Smooth muscle cell (in vitro differentiated cells): ENCODE data around the gene OVOL1. TPM values are rescaled to one million over a fixed set of nuclear protein-coding genes. Genes with fewer than 3 reads are reported as not detected.

Source experiments
- DNase-seq: peaks from one replicate; lab custom pipeline; 2025; ENCODE audit not compliant: unreplicated experiment; lab: John Stamatoyannopoulos, UW
- H2AFZ ChIP-seq: fragments of 200-600 bp; sonication (generic); 2 replicates; pipeline ENCODE4 v1.6.0; 2016; ENCODE audit warnings: antibody characterized with exemption, low read depth, mild to moderate bottlenecking
- H3F3A ChIP-seq: fragments of 200-600 bp; sonication (generic); 2 replicates; pipeline ENCODE4 v1.6.0; 2017; ENCODE audit warnings: antibody characterized with exemption, low read depth
- H3K27ac ChIP-seq: fragments of 200-600 bp; sonication (generic); 2 replicates; pipeline ENCODE4 v1.5.1; 2016; ENCODE audit warnings: low read depth, mild to moderate bottlenecking
- H3K27me3 ChIP-seq: fragments of 200-600 bp; sonication (generic); 2 replicates; pipeline ENCODE4 v1.6.1; 2016; ENCODE audit warnings: low read depth, mild to moderate bottlenecking
- H3K36me3 ChIP-seq: fragments of 200-600 bp; sonication (generic); 2 replicates; pipeline ENCODE4 v1.5.1; 2016; ENCODE audit warnings: low read depth
- H3K4me1 ChIP-seq: fragments of 200-600 bp; sonication (generic); 2 replicates; pipeline ENCODE4 v1.5.1; 2016; ENCODE audit warnings: low read depth
- H3K4me2 ChIP-seq: fragments of 200-600 bp; sonication (generic); 2 replicates; pipeline ENCODE4 v1.6.0; 2016; ENCODE audit warnings: mild to moderate bottlenecking
- H3K4me3 ChIP-seq: fragments of 200-600 bp; sonication (generic); 2 replicates; pipeline ENCODE4 v1.5.1; 2016; ENCODE audit warnings: mild to moderate bottlenecking
- H3K79me2 ChIP-seq: fragments of 200-600 bp; sonication (generic); 2 replicates; pipeline ENCODE4 v1.6.0; 2016; ENCODE audit warnings: low read depth, mild to moderate bottlenecking
- H3K9ac ChIP-seq: fragments of 200-600 bp; sonication (generic); 2 replicates; pipeline ENCODE4 v1.6.0; 2016; ENCODE audit warnings: low read depth
- H3K9me3 ChIP-seq: fragments of 200-600 bp; sonication (generic); replicated peaks from 2 replicates; pipeline ENCODE4 v1.5.1; 2016; ENCODE audit warnings: low read depth
- H4K20me1 ChIP-seq: fragments of 200-600 bp; sonication (generic); 2 replicates; pipeline ENCODE4 v1.6.0; 2016; ENCODE audit warnings: low read depth
- WGBS: methylation state at CpG from one replicate; pipeline ENCODE4 v1.1.7; 2016; ENCODE audit warnings: low lambda C conversion rate; 5-methylcytosine and 5-hydroxymethylcytosine counted together
- polyA plus RNA-seq: library from polyadenylated mRNA; unstranded; fragments of >200 nt; fragmentation: Nextera tagmentation; extraction: Ambion mirVana; gene quantifications from 2 replicates; pipeline ENCODE4 v1.2.1, GENCODE V29; 2016
- total RNA-seq: library from RNA; depleted of rRNA; stranded (reverse); fragments of >200 nt; gene quantifications from 2 replicates; pipeline ENCODE4 v1.2.3, GENCODE V29; 2014
- TF ChIP-seq, protein P1 (sequence below): fragments of 200-600 bp; sonication (generic); IDR thresholded peaks from 2 replicates; pipeline ENCODE4 v1.5.1; 2017; ENCODE audit warnings: borderline replicate concordance, mild to moderate bottlenecking, antibody characterized with exemption; ENCODE audit not compliant: insufficient read depth, poor library complexity, severe bottlenecking

The OVOL1 gene
- total and polyA plus RNA-seq, 2 experiments from 2014 or later = 3.1 to 7.8 TPM

DNA sequence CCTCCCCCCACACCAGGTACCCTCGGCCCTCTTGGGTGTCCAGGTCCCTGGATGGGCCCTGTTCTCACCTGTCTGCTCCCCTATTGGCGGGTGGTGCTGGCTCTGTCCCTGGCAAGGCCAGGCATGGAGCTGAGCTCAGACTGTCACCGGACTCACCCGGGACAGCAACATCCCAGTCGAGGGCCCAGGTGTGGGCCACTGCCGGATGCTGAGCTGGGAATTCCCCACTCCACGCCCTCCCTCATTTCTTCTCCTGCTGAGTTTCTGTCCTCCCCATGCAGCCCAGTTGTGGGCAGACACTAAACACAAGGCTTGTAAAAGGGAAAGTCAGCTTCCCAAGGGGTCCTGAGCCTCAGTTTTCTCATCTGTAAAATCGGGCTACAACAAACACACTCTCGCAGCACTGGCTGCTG lies 4.0 kb upstream of the OVOL1 start:
- H3K4me2 ChIP-seq = no peak overlapping the region
- 88% methylated on average over 9 of the region's 9 CpGs for WGBS
- H3K36me3 ChIP-seq = no peaks in the 10 kb centered on the region
- no peak overlapping the region for H3K27ac ChIP-seq
- peaks cover 36% of the 10 kb centered on the region for H3K27me3 ChIP-seq
- no peaks in the 10 kb centered on the region for H3K9me3 ChIP-seq
- H3K4me1 ChIP-seq = peaks cover 3% of the 10 kb centered on the region
- no peaks in the 10 kb centered on the region for H3K79me2 ChIP-seq
- no peak for DNase-seq
- H3F3A ChIP-seq = peaks cover 9% of the 10 kb centered on the region
- H3K4me3 ChIP-seq = no peak overlapping the region
- H3K9ac ChIP-seq = no peak overlapping the region
- H2AFZ ChIP-seq = no peak overlapping the region
- H4K20me1 ChIP-seq = peaks cover 19% of the 10 kb centered on the region
- TF ChIP-seq, protein P1, sequence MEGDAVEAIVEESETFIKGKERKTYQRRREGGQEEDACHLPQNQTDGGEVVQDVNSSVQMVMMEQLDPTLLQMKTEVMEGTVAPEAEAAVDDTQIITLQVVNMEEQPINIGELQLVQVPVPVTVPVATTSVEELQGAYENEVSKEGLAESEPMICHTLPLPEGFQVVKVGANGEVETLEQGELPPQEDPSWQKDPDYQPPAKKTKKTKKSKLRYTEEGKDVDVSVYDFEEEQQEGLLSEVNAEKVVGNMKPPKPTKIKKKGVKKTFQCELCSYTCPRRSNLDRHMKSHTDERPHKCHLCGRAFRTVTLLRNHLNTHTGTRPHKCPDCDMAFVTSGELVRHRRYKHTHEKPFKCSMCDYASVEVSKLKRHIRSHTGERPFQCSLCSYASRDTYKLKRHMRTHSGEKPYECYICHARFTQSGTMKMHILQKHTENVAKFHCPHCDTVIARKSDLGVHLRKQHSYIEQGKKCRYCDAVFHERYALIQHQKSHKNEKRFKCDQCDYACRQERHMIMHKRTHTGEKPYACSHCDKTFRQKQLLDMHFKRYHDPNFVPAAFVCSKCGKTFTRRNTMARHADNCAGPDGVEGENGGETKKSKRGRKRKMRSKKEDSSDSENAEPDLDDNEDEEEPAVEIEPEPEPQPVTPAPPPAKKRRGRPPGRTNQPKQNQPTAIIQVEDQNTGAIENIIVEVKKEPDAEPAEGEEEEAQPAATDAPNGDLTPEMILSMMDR = no peak

DNA sequence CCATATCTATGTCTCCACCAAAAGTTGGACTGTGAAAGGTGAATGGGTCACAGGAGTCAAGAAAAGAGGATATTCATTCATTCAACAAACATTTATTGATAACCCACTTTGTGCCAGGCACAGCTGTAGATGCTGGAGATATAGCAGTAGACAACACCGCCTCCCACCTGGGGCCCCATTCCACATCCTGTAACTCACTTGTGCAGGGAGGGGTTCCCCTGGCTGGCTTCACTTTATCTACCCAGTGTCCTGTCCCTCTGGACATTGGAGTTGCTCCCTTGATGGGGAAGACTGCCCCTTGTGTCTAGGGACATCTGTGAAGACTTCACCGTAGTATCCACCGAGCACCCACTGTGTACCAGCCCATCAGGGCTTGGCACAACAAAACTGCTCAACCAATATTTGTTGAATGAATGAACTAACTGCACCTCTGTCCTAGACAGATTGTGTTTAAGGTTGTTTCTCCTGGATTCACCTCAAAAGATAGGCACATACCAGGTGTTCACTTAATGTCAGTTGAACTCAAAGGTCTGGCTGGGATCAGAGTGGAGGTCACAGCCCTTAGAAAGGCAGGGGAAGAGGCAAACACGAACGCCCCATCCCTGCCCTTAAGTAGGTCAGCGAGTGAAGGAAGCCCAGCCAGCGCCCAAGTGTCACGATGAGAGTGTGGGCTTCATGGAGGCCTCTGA lies 1.4 kb upstream of the OVOL1 start:
- H3K4me2 ChIP-seq = no peak overlapping the region
- peaks cover 9% of the 10 kb centered on the region for H3F3A ChIP-seq
- 79% methylated on average over 8 of the region's 8 CpGs for WGBS
- peaks cover 52% of the 10 kb centered on the region for H3K27me3 ChIP-seq
- no peak overlapping the region for H3K4me3 ChIP-seq
- DNase-seq = no peak
- H3K9ac ChIP-seq = no peak overlapping the region
- TF ChIP-seq, protein P1 = no peak
- H3K36me3 ChIP-seq = no peaks in the 10 kb centered on the region
- peaks cover 5% of the 10 kb centered on the region for H3K4me1 ChIP-seq
- no peaks in the 10 kb centered on the region for H4K20me1 ChIP-seq
- no peak overlapping the region for H3K27ac ChIP-seq
- peaks cover 4% of the 10 kb centered on the region for H3K79me2 ChIP-seq
- no peaks in the 10 kb centered on the region for H3K9me3 ChIP-seq
- H2AFZ ChIP-seq = no peak overlapping the region

DNA sequence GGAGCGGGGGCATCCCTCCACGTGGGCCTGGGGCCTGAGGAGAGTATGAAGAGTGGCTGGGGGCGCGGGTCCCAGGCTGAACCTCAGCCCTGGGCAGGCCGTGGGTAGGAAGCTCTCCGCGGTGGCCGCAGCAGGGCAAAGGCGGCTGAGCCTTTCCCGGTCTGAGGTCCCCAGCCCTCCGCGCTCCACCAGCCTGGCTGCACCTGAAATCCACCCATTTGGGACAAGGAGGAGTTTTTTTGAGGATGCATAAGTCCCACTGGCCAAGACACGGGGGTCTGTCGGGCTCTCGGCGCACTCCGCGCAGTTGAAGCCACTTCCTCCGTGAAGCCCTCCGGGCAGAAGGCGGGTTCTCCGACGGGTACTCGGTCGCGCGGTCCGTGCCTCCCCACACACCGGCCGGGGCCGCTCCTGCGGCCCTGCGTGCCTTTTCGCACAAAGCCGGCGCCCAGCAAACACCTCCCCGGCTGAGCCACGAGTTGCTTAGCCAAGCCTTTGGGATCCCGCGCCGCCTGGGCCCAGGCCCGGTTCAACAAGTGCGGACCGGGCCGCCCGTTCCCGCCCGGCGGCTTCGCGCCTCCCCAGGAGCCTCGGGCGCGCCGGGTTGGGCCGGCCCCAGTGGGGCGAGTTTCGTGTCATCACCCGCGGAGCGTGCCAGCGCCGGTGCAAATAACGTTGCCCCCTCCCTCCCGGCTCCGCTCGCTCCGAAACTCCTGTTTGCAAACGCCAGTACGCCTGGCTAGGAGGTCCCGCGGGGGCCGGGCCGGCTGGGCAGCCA lies 666 bp upstream of the OVOL1 start:
- no peaks in the 10 kb centered on the region for H3K9me3 ChIP-seq
- H3F3A ChIP-seq = peaks cover 9% of the 10 kb centered on the region
- H3K9ac ChIP-seq = no peak overlapping the region
- peak overlapping the region; percentile 57 for H3K4me3 ChIP-seq
- H3K4me1 ChIP-seq = peaks cover 5% of the 10 kb centered on the region
- H3K27ac ChIP-seq = no peak overlapping the region
- no peaks in the 10 kb centered on the region for H4K20me1 ChIP-seq
- no peak overlapping the region for H2AFZ ChIP-seq
- no peak for DNase-seq
- WGBS = 19% methylated on average over 62 of the region's 74 CpGs
- H3K27me3 ChIP-seq = peaks cover 52% of the 10 kb centered on the region
- peak overlapping the region; percentile 83 for H3K4me2 ChIP-seq
- H3K79me2 ChIP-seq = peaks cover 4% of the 10 kb centered on the region
- no peaks in the 10 kb centered on the region for H3K36me3 ChIP-seq
- TF ChIP-seq, protein P1 = no peak
